Fibroblast of skin of left quadriceps (primary cell): ENCODE data around the gene TNFRSF8.

Experiments
- DNase-seq, 2 experiments: peaks; one replicate each; pipeline ENCODE4 v3.0.0-alpha.2; 2013; ENCODE audit warnings: low read depth in 2 of 2

Gene TNFRSF8

DNA sequence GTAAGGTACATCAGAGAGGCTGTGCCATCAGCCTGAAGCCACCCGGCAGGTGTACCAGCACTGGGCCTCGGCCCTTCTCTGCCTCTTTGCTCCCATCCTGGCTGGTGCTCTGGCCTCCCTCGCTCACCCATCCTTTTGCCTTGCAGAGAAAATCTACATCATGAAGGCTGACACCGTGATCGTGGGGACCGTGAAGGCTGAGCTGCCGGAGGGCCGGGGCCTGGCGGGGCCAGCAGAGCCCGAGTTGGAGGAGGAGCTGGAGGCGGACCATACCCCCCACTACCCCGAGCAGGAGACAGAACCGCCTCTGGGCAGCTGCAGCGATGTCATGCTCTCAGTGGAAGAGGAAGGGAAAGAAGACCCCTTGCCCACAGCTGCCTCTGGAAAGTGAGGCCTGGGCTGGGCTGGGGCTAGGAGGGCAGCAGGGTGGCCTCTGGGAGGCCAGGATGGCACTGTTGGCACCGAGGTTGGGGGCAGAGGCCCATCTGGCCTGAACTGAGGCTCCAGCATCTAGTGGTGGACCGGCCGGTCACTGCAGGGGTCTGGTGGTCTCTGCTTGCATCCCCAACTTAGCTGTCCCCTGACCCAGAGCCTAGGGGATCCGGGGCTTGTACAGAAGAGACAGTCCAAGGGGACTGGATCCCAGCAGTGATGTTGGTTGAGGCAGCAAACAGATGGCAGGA lies 79.2 kb downstream of the TNFRSF8 start:
- DNase-seq = no peak

DNA sequence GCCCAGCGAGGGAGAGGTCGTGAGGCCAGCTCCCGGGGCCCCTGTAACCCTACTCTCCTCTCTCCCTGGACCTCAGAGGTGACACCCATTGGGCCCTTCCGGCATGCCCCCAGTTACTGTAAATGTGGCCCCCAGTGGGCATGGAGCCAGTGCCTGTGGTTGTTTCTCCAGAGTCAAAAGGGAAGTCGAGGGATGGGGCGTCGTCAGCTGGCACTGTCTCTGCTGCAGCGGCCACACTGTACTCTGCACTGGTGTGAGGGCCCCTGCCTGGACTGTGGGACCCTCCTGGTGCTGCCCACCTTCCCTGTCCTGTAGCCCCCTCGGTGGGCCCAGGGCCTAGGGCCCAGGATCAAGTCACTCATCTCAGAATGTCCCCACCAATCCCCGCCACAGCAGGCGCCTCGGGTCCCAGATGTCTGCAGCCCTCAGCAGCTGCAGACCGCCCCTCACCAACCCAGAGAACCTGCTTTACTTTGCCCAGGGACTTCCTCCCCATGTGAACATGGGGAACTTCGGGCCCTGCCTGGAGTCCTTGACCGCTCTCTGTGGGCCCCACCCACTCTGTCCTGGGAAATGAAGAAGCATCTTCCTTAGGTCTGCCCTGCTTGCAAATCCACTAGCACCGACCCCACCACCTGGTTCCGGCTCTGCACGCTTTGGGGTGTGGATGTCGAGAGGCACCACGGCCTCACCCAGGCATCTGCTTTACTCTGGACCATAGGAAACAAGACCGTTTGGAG lies 80.0 kb downstream of the TNFRSF8 start:
- DNase-seq = no peak

DNA sequence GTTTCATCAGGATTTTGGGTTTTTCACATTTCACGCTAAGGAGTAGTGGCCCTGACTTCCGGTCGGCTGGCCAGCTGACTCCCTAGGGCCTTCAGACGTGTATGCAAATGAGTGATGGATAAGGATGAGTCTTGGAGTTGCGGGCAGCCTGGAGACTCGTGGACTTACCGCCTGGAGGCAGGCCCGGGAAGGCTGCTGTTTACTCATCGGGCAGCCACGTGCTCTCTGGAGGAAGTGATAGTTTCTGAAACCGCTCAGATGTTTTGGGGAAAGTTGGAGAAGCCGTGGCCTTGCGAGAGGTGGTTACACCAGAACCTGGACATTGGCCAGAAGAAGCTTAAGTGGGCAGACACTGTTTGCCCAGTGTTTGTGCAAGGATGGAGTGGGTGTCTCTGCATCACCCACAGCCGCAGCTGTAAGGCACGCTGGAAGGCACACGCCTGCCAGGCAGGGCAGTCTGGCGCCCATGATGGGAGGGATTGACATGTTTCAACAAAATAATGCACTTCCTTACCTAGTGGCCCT lies 80.6 kb downstream of the TNFRSF8 start:
- peak; percentile 41 to 50 for DNase-seq

DNA sequence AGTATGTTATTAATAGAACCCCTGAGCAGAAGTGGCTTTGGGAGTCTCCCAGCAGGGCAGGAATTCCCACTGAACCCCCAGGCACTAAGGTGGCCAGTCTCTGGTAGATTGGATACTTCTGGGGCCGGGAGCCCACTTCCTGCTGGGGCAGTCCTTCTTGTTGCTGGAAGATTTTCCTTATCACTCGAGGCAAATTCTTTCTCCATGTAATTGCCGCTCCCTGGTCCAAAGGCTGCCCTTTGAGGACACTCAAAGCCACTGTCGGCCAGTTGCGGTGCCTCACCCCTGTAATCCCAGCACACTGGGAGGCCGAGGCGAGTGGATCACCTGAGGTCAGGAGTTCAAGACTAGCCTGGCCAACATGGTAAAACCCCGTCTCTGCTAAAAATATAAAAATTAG lies 81.1 kb downstream of the TNFRSF8 start:
- no peak for DNase-seq

DNA sequence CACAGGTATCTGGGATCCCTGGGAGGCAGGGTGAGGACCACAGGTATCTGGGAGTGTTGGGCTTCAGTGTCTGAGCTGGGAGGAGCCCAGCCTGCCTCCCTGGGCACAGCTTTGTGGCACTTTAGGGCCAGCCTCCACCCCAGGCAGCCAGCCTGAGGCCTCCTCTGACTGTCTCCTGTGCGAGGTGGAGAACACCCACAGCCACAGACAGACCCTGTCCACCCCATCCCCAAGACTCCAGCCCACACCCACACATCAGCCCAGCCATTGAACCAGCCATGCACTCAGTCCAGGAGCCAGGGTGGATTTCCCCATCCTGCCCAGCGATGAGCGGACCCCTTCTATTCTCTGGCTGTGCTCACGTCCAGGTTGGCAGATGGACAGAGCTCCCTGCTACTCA lies 81.9 kb downstream of the TNFRSF8 start:
- DNase-seq = no peak

DNA sequence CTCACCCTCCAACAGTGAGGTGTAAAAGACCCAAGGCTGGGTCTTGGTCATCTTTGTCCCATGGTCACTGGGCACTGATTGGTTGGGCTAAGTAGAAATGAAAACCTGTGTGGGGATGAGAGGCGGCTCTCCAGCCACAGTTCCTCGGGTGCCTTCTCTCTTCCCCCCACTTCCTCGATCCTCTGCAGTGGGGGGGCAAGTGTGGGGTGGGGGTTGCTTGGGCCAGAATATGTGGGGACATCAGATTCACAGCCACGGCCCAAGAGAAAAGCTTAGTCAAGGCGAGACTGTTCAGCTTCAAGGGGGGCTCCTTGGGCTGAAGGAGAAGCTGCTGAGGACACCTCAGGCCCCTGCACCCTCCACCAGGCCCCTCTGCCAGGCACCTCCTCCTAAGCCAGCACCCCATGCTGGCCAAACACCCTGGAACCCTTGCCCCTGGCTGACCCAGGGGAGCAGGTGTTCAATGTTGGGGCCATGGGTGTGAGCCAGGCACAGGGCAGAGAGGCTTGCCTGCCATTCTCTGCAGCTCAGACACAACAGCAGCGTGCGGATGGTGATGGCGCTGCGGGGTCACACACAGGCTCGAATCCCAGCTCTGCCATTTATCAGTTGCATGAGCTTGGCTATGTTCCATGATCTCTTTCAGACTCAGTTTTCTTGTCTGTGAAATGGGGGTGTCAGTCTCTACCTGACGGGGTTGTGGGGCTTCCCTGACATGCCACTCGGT lies 82.7 kb downstream of the TNFRSF8 start:
- no peak for DNase-seq

DNA sequence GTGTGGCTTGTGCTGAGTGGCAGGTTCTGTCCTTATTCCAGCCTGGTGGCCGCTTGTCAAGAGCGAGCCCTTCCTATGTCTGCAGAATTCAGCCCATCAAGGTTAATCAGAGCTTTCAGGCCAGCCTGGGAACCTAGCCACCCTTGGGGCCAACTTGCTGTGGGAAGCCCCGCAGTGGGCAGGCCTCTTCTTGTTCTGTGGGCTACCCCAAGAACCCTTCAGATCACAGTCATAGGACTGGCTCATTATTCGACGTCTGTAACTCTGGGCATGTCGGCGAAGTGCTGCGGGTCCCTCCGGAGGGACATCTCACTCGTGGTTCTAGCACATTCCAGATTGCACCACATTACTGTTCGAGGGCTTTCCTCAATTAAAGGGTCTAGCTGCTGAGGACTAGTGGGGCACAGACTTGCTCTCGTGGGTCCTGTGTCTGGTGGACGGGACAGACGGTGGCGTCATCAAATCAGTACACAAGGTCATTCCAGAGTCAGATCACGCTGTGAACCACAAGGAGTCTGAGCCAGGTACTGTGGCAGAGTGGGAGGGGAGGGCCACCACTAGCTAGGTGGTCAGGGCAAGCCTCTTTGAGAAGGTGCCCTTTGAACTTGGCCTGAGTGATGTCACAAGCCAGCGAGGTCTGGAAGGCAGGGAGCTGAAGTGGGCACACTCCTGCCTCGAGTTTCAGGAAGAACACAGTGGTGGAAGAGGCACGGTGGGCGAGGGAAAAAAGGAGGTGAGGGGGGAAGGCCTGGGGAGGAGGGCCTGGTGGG lies 83.4 kb downstream of the TNFRSF8 start:
- DNase-seq = no peak

GRCh38 chr1:12147201-12147701 lies 84.1 kb downstream of the TNFRSF8 start:
- DNase-seq = no peak

- no peak for DNase-seq
Observed at GRCh38 chr1:12148160-12148957, 85.3 kb downstream of the TNFRSF8 start.

DNA sequence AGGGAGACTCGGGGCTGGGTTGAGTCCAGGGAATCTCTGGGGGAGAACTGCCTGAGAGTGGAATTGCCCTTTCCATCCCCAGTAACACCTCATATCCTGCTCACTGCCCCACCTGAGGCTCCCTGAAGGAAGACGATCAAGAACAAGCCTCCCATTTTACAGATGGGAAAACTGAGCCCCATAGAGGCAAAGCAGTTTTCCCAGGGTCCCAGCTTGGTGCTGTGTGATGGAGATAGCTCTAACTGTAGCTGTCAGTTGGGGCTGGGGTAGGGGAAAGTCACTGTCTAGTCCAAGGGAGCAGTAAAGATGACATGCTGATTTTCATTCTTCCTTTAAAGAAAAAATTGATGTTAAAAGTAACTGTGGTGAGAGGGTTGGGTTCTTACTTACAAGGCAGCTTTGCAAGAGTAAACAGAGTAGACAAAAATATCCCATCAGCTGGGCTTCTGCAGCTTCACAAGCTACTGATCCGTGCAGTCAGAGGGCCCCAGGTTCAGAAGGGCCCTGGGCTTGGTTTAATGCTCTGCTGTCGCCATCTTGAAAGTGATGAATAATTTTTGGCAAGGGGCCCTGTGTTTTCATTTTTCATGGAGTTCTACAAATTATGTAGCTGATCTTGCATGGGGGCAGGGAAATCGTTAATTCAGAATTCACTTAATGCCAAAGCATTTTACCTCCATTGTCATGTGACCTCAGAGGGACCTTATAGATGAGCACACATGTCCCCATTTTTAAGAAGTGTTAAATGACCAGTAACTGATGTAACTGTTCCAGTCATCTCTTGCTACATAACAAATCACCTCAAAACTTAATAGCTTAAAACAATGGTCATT lies 86.1 kb downstream of the TNFRSF8 start:
- no peak for DNase-seq

- no peak for DNase-seq
Observed at GRCh38 chr1:12149791-12150175, 86.7 kb downstream of the TNFRSF8 start.

DNA sequence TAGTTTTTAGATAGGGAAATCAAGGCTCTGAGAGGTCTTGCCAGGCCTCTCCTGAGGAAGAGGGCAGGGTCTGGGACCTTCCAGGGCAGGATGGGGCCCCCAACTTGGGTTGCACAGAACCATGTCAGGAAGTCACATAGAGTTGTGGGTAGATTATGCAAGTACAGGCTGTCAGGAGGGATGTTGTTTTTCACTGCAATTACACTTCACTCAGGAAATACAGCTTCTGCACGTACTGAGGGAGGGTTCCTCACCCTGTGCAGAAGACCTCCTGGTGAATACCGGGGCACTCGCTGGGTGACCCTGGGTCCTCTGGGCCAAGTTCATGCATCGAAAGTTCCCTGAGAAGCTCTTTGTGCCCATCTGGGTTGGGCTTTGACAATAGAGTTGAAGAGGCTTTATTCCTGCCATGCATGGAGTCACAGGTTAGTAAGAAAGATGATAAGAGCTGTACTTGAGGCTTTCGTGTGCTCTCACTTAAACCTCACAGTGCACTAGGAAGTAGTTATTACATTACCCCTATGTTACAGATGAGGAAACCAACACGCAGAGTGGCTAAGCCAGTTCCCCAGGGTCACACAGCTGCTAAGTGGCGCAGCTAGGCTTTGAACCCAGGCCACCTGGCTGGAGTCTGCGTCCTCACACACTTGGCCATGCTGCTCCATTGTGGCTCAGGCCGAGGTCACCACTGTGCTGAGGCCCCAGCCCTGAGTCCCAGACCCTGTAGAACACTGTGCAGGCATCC lies 87.5 kb downstream of the TNFRSF8 start:
- no peak for DNase-seq

- no peak for DNase-seq
Observed at GRCh38 chr1:12151465-12151864, 88.4 kb downstream of the TNFRSF8 start.

DNA sequence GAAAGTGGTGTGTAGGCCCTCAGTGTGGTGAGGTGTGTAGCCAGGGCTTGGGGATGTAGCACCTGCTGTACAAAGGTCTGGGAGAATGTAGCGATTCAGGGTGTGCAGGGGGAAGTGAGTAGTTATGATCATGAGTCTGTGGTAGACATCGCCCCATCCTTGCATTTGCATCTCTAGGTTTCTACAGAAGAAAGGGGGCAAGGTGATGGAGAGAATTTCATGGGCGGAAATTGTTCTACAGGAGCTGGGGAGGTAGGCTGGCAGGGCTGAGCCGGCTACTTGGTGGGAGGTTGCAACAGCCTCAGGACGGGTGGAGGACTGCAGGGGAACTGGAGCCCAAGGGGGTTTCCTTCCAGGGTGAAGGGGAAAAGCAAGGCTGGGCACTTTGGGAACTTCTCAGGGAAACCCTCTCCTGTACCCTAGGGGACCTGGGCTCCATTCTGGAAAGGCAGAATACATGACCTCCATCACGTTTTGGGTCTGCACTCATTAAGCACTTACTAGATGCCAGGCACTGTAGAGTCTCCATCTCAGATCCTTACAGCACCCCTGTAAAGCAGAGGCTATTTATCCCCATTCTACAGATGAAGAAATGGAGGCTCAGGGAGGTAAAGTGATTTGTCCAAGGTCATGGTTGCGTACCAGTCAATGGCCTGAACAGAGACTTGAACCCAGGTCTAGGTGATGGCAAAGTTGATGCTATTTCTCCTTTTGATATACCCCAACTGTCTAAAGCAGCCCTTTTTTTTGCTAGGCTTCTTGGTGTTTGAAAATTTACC lies 89.2 kb downstream of the TNFRSF8 start:
- no peak for DNase-seq

DNA sequence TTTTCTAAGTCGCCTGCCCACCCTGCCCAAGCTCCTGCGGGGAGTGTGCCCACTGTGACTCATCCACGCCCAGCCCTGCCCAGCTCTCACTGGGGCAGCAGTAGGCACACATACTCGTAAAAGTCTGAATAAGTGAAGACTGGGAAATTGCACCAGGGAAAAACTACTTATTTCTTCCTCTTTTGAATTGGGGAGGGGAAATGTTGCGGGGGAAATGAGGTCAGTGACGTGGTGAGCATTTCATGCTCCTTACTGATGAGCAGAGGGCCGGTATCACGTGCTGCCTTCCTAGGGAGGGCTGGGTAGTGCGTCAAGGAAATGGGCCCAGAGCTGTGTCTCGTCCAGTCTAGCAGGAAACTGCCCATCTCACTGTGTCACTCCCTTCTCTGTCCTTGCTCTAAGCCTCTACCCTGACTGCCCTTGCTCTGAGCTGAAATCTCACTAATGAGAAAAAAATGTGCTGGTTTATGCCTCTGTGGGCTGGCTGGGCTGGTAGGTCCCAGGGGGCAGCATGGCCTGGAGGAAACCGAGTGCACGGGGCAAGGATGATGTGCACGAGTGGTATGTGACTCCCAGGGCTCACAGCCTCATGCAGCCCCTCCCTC lies 90.2 kb downstream of the TNFRSF8 start:
- DNase-seq = peak; percentile 26 to 34

DNA sequence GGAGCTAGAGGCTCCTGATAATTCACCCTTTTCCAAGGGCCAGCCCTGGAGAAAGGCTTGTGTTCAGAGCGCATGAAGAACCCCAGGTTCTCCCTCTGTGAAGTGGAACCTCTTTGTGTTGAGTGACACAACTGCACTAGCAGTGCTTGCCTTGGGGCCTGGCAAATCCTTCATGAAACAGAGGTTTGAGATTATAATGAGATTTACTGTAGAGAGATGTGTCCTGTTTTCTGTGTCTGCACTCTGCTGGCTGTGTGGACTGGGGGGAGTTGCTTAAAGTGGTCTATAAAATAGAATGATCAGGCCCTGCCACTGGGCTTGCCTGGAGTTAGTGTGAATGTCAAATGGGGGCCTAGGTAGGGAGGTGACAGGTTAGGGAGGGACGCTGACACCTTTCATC lies 92.2 kb downstream of the TNFRSF8 start:
- DNase-seq = no peak

DNA sequence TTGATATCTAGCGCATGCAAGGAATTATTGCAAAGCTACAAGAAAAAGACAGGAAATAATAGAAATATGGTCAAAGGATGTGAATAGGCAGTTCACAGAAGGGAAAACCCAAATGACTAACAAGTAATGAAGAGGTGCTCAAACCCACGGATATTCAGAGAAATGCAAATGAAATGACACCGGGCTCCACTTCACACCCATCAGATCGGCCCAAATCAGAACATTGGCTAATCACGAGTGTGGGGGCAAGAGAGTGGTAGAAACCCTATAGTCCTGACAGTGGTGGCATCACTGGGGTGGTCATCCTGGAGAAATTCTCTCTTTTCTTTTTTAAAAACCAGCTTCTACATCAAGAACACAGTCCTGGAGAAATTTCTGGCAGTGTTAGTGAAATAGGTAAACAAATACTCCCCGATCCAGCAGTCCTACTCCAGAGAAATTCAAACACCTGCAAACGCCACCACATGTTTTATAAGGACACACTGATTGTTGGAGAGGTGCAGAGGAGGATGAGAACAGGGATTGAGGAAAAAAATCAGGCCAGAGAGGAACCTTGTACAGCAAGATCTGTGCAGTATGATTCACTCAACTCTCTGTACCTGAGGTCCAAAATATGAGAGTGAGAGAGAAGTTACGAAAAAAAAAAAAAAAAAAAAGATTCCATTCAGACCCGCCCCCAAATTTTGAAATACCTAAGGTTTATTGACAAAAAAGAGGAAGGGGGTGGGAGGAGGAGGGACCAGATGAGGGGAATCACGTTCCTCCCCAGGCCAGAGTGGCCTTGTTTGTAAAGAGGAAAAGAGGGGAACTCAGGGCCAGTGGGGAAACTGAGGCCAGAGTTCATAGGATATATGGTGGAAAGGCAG lies 94.5 kb downstream of the TNFRSF8 start:
- DNase-seq = no peak
